ENCODE measurements around the gene IGSF3.

Gene IGSF3

DNA sequence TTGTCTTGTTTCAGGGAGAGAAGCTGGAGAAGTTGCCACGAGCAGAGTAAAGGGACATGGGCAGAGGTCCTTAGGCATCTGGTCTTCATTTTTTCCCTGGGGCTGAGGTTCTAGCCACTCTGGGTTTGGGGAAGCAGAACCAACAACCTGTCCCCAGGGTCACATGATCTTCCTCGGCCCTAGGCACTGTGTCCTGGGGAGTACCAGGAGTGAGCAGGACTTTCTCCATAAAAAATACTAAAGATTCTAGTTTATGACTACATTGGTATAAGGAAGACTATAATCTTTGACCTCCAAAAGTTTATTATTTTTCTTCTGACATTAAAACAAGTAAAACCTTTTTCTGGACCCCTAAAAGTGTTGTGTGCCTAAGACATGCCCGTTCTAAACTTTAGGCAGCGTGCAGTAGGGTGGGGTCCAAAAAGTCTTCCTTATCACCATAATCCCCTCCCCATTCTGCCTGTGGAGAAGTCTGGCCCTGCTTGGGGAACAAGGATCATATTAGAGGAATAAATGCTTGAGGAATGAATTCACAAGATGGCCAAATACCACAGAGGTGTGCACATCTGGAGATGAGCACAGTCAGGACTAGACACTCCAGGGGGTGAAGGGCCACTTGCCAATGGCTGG, 19.3 kb upstream of the IGSF3 start:
- DNase-seq (ENCODE audit: low read depth in 1 of 2, low spot score in 1 of 2): no peak

DNA sequence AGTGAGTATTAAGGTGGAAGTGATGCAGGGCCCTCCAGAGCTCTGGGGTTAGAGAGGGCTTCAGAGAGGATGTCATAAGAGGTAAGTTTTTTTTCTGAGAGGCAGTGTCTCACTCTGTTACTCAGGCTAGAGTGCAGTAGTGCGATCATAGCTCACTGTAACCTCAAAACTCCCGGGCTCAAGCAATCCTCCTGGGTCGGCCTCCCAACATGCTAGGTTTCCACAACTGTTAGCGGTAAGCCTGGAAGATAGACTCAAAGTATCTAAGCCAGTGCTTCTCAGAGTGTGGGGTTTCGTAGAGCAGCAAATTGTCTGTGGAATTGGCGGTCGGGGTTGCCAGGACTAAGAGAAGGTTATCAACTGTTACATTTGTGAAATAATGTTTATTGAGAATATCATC, 18.6 kb upstream of the IGSF3 start:
- DNase-seq (ENCODE audit: low read depth in 1 of 2, low spot score in 1 of 2): no peak

DNA sequence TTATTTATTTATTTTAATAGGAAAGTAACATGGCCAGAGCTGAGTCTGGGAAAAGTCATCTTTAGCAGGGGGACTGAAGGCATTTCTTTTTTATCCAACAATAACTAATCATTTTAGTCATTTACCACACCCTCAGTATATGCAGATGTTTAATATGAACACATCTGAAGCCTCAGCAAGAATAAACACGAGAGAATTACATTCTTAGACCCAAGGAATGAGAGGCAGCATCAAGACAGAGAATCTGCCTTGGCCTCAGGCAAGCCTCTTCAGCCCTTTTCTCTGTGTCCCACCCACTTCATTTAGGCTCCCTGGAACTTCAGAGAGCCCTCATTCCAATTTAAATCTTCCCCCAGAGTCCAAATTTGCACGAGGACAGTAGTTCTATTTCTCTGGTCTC, 17.0 kb upstream of the IGSF3 start:
- no peak for DNase-seq (ENCODE audit: low read depth in 1 of 2, low spot score in 1 of 2)

DNA sequence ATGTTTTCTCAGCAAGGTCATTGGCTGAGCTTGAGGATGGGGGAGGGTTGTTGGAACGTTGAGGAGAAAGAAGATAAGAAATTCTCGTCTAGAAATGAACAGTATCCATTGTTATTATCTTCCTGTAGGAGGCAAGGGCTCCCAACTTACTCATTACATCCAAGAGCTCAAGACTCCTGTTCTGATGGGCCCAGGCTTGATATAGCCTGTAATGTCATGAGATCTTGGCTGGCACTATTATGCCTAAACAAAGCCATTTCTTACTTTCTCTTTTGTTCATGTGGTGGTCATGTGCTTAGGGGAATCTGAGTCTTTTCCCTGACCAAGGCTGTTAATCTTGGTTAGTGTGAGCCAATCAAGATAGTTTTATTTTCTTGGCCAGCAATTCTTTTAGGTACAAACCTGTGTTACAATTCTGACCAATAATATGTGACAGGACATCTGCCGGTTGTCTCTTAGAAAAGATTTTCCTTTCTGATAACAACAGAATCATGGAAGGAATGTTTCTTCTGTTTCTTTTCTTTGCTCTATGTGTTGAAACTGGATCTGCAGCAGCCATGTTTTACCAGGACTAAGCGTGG, 15.2 kb upstream of the IGSF3 start:
- no peak for DNase-seq (ENCODE audit: low read depth in 1 of 2, low spot score in 1 of 2)

- DNase-seq (ENCODE audit: low read depth in 1 of 2, low spot score in 1 of 2): no peak
Observed at GRCh38 chr1:116681343-116681899, 13.9 kb upstream of the IGSF3 start.

- DNase-seq (ENCODE audit: low read depth in 1 of 2, low spot score in 1 of 2): no peak
Observed at GRCh38 chr1:116680752-116681151, 13.2 kb upstream of the IGSF3 start.

DNA sequence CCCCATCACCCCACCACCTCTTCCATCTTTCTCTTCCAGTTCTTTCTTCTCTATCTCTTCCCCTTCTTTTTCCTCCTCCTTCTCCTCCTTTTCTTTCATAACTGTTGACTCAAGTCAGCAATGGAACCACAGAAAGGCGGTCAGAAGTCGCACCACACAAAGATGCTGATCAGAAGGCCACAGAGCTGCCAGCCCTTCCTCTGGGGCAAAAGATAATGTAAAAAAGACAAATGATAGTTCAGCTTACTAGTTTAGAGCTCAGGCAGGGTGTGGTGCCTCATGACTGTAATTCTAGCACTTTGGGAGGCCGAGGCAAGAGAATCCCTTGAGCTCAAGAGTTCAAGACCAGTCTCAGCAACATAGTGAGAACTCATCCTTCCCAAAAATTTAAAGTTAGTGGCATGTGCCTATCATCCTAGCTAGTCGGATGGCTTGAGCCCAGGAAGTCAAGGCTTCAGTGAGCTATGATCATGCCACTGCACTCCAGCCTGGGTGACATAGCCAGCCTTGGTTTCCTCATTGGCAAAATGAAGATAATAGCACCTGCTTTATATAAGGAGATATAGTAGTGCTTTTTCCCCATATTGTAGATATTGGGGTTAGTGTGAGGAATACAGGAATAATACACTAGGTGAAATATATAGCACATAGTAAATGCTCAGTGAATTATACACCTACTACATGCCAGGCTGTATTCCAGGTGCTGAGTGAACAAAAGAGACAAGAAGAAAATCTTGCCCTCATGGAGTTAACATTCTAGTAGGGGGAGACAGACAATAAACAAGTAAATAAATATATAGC, 12.5 kb upstream of the IGSF3 start:
- DNase-seq (ENCODE audit: low read depth in 1 of 2, low spot score in 1 of 2): no peak

GRCh38 chr1:116679091-116679827, 11.7 kb upstream of the IGSF3 start:
- DNase-seq (ENCODE audit: low read depth in 1 of 2, low spot score in 1 of 2): no peak

DNA sequence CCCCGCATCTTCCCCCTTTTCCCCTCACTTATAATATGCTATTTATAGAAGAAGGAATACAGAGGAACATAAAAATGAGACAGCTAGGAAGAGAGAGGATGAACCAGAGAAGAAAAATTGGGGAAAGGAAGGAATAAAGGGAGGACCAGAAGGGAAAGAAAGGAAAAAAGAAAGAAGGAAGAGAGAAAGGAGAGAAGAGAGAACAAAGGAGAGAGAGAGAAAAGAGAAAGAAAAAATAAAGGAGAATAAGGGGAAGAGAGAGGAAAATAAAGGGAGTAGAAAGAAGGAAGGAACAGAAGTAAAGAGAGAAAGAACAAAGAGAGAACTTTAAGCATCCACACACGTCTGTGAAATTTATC, 11.2 kb upstream of the IGSF3 start:
- DNase-seq (ENCODE audit: low read depth in 1 of 2, low spot score in 1 of 2): no peak

- no peak for DNase-seq (ENCODE audit: low read depth in 1 of 2, low spot score in 1 of 2)
Observed at GRCh38 chr1:116677474-116678062, 10.0 kb upstream of the IGSF3 start.

DNA sequence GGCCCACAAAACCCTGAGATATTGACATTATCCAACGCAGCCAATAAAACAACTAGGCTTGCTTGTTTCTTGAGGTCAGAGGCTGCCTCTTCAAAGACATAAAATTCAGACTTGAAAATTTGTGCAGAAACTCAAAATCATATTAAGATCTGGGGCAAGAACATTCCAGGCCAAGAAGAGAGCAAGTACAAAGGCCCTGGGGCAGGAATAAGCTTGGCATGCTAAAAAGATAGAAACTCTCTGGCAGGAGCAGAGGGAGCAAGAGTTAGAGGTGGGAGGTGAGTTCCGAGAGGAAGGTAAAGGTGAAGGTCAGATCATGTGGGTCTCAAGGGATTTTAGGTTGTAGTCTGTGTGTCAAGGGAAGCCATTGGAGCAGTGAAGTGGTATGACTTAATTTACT, 8.8 kb upstream of the IGSF3 start:
- no peak for DNase-seq (ENCODE audit: low read depth in 1 of 2, low spot score in 1 of 2)

- no peak for DNase-seq (ENCODE audit: low read depth in 1 of 2, low spot score in 1 of 2)
Observed at GRCh38 chr1:116674751-116675150, 7.2 kb upstream of the IGSF3 start.

DNA sequence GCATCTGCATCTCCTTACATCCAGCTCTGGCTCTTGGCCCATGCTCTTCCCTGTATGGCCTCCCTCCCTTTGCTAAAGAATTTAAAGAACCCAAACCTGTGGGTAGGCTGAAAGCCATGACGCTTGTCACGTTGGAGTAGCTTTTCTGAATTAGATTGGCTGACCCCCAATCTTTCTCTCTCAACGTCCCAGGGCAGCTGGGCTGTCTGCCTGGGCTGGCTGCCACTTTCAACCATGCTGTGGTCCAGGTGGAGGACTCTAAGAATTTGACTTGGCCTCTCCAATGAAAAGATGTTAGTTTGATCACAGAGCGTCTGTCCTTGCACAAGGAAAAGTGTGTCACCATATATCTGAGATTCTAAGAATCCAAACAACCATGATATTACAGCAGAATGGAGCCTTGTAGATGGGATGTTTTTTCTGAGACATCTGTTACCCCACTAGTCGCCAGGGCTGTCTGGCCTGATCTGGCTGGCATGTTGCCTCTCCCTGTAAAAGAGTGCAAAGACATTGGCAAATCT, 6.5 kb upstream of the IGSF3 start:
- DNase-seq (ENCODE audit: low read depth in 1 of 2, low spot score in 1 of 2): no peak

DNA sequence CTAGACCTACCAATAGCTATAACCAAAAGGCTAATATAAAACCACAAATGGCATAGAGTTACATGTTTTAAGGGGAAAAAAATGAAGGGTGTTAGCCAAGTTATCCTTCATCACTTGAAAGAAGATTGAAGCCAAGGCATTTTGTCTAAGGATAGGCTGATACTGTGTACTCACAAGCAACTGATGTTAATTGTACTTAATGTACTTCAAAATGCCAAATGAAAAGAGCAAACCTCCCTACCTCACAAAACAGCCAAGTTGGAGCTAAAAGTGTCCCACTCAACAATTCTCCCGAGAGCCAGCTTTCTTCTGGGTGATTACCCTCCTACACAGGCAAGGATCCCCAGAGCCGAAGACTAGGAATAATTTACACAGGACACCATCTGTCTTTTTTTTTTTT, 4.4 kb upstream of the IGSF3 start:
- no peak for DNase-seq (ENCODE audit: low read depth in 1 of 2, low spot score in 1 of 2)

GRCh38 chr1:116671072-116671760, 3.7 kb upstream of the IGSF3 start:
- DNase-seq (ENCODE audit: low read depth in 1 of 2, low spot score in 1 of 2): no peak

DNA sequence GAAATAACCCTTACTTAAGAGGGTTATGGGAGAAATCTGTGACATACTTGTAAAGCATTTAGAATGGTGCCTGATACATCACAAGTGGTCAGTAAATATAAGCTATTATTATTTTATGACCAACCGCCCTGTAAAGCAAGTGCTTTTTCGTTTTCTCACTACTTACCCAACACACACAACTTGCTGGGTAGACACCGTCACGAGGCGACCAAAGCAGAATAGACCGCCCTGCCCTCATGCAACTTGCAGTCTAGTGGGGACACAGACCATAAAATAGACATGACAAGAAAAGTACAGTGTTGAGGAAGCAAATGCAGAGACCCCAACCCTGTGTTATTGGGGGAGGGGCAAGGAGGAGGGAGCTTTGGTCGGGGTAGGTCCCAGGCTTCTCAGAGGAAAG, 744 bp upstream of the IGSF3 start:
- DNase-seq (ENCODE audit: low read depth in 1 of 2, low spot score in 1 of 2): no peak

DNA sequence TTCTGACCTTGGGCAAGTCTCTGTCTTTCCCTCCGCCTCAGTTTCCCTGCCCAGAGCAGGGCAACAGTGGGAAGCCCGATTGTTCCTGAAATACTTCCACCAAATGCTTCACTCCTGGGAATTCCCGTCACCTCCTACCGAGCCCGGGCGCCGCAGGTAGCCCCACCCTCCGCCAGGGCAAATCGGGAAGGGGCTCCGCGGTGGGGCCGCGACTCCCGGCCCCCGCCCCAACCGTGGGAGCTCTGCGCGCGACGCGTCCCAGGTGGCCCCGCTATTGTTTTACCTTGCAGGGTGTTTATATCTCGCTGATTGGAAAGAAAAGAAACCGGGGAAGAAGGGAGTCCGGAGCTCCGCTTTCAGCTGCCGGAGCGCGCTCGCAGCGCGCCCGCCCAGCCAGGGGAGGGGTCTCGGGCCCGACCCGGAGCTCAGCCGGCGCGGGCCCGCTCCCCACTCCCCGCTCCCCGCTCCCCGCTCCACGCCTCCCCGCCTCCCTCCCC, 407 bp downstream of the IGSF3 start:
- no peak for DNase-seq (ENCODE audit: low read depth in 1 of 2, low spot score in 1 of 2)

DNA sequence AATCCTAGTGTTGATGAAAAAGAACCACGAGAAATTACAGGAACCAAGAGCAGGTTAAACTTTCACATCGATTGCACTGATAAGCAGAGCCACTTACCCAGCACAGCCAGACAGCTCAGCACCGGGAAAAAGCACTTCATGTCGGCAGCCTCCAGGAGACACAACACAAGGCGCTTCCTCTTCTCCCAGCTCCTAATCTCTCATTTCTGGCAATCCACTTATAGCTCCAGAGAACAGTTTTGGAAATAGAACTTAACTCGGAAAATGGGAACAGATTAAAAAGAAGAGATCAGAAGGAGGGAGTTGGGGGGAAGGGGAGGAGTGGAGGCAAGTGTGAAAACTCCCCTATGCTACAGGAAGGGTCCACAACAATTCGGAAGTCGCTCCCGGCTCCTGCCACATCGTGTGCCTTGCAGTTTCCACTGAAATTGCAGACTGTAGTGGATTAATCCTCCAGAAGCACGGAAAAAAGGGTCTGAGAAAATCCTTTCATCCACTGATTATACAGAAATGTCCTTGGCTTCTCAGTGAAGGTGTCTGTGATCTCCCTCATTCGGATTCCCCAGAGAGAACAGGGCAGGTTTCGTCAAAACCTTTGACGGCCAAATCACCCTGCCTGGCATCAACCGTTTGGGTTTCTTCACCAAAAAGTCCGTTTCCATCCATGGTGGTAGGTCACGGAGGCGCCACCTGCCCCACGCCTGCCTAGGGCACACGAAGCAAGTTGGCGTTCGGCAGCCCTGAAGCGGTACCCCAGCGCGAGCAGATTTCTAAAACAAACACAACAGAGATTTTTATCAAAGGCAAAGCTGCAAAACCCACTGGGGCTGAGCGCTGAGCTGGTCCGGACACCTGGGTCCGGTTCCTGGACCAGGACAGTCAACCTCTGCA, 1.1 kb downstream of the IGSF3 start:
- no peak for DNase-seq (ENCODE audit: low read depth in 1 of 2, low spot score in 1 of 2)

- DNase-seq (ENCODE audit: low read depth in 1 of 2, low spot score in 1 of 2): no peak
Observed at GRCh38 chr1:116664978-116665371, 2.6 kb downstream of the IGSF3 start.

Data from stimulated activated CD4-positive, alpha-beta T cell treated with anti-CD3 and anti-CD28 coated beads, Interleukin-15, amount 100 ng/mL, for 1 hour (primary cell).